ENCODE data around the gene SCYGR7. TPM values are rescaled to one million over a fixed set of nuclear protein-coding genes. Genes with fewer than 3 reads are reported as not detected.

The SCYGR7 gene
- total RNA-seq, 4 donors from 2014 or later = not detected

DNA sequence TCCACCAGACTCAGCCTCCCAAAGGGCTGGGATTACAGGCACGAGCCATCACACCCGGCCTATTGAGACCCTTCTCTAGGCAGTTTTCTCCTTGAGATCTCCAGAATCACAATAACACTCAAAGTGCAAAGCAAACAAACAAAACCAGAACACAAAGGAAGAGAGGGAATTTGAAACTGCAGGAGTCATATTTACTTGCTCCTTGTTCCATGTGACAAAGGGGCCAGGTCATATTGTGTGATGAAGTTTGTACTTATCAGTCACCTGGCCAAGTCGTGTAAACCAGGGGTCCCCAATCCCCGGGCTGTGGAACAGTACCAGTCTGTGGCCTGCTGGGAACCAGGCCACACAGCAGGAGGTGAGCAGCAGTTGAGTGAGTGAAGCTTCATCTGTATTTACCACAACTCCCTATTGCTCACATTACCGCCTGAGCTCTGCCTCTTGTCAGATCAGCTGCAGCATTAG, 44.1 kb downstream of the SCYGR7 start:
- Histone ChIP-seq H3K9me3 (no peaks in the 10 kb centered on the region), H3K27ac (no peak overlapping the region), H3K27me3 (no peaks in the 10 kb centered on the region), H3K36me3 (no peaks in the 10 kb centered on the region), H3K4me1 (no peaks in the 10 kb centered on the region), H3K4me3 (no peak overlapping the region)
- DNase-seq = no peak
- intact Hi-C loops (cut with DNase I; ENCODE audit: low total_unique reads) = no loop called here
- TF ChIP-seq POLR2A (IDR thresholded peaks at IDR 0.05) = no peak

DNA sequence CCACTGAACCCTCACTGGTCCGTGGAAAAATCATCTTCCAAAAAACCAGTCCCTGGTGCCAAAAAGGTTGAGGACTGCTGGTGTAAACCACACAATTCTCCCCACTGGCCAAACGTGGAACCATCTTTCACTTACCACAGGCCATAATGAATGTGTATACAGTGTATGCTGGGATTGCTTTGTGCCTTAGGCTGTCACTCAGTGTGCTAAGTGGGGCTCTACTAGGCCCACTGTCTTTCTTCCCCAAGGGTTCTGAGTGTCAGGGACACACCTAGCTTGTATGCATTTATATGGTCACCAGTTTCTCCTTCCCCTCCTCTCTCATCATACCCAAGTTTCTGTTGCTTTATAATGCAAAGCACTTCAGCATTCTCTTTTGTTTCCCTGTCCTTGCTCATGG, 44.8 kb downstream of the SCYGR7 start:
- no peak overlapping the region for H3K27ac ChIP-seq
- TF ChIP-seq POLR2A (IDR thresholded peaks at IDR 0.05) = no peak
- TF ChIP-seq, protein P1, sequence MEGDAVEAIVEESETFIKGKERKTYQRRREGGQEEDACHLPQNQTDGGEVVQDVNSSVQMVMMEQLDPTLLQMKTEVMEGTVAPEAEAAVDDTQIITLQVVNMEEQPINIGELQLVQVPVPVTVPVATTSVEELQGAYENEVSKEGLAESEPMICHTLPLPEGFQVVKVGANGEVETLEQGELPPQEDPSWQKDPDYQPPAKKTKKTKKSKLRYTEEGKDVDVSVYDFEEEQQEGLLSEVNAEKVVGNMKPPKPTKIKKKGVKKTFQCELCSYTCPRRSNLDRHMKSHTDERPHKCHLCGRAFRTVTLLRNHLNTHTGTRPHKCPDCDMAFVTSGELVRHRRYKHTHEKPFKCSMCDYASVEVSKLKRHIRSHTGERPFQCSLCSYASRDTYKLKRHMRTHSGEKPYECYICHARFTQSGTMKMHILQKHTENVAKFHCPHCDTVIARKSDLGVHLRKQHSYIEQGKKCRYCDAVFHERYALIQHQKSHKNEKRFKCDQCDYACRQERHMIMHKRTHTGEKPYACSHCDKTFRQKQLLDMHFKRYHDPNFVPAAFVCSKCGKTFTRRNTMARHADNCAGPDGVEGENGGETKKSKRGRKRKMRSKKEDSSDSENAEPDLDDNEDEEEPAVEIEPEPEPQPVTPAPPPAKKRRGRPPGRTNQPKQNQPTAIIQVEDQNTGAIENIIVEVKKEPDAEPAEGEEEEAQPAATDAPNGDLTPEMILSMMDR (IDR thresholded peaks at IDR 0.05) = no peak
- no peaks in the 10 kb centered on the region for H3K9me3 ChIP-seq
- H3K36me3 ChIP-seq = no peaks in the 10 kb centered on the region
- no peak overlapping the region for H3K4me3 ChIP-seq
- intact Hi-C loops (cut with DNase I; ENCODE audit: low total_unique reads) = no loop called here
- no peaks in the 10 kb centered on the region for H3K4me1 ChIP-seq
- no peak for DNase-seq
- no peaks in the 10 kb centered on the region for H3K27me3 ChIP-seq

DNA sequence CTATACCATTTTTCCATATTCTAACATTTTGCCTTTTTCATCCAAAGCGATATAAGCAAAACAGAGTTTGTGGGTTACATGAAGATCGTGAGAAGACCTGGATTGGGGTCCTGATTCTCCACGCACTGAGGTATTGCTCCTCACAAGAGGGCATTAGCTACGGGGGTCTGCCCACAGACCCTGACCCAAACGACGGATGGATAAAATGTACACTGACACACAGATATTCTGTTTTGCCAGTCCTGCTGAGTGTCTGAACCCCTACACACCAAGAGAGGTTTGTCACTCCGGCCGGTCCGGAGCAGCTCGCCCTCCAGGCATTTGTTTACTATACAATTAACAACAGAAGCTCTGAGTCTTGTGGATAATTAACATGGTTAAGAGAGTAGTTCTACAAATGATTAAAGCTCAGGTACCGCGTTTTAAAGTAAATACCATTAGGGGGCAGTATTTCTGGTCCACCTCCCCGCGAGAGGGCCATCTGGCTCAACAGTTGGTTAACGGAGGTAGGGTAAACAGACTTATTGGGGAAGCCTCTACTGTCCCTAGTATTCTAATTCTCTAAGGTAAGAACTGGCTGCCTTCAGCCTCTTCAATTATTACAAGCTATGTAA, 46.0 kb downstream of the SCYGR7 start:
- H3K9me3 ChIP-seq = no peaks in the 10 kb centered on the region
- no peaks in the 10 kb centered on the region for H3K27me3 ChIP-seq
- no peaks in the 10 kb centered on the region for H3K4me1 ChIP-seq
- TF ChIP-seq, protein P1 (IDR thresholded peaks at IDR 0.05) = no peak
- TF ChIP-seq POLR2A (IDR thresholded peaks at IDR 0.05) = no peak
- no peak for DNase-seq
- no peak overlapping the region for H3K4me3 ChIP-seq
- intact Hi-C loops (cut with DNase I; ENCODE audit: low total_unique reads) = no loop called here
- no peaks in the 10 kb centered on the region for H3K36me3 ChIP-seq
- no peak overlapping the region for H3K27ac ChIP-seq

DNA sequence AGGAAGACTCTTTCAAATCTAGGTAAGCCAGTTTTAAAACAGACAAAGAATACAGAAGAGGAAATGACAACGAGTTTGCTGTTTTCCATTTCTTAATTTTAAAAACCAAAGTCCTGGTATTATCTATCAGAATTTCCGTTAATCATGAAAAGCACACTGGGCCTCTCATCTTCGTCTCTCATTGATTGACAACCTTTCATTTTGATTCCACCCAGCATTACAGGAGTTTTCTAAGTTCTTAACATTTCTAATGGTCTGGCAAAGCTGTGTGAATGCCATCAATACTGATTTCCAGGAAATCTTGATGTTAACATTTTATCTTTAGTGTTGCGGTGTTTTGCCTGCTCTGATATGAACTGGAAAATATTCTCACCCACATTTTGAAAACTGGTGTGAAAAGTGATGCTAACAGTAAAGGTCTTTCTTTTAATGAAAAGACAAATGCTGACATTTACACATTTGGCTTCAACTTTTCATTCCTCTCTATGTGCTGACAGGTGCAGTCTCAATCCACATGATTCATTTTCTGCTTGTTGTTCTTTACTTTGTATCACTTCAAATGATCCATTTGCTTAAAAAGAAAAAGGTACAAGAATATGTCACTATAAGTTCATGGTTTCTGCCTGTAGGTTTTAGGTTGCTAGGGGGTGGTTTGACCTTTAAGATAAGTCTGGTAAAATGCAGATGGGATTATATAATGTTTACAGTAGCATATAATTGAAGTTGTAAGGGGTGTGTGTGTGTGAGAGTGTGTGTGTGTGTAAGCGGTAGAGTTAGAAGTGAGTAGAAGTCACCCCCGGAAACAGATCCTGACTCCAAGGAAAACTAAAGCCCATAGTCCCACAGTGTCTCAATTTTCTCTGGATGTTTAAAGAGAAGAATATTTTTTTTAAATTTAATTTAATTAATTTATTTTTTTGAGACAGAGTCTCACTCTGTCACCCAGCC, 47.0 kb downstream of the SCYGR7 start:
- no peak for TF ChIP-seq POLR2A (IDR thresholded peaks at IDR 0.05)
- TF ChIP-seq, protein P1 (IDR thresholded peaks at IDR 0.05) = no peak
- Histone ChIP-seq H3K27me3 (no peaks in the 10 kb centered on the region), H3K27ac (no peak overlapping the region), H3K9me3 (no peaks in the 10 kb centered on the region), H3K36me3 (no peaks in the 10 kb centered on the region), H3K4me3 (no peak overlapping the region), H3K4me1 (no peaks in the 10 kb centered on the region)
- intact Hi-C loops (cut with DNase I; ENCODE audit: low total_unique reads) = no loop called here
- DNase-seq = no peak

Small RNA genes lying within 50 kb of the gene (small RNA-seq; reads per million reads assigned to genes)
- gene RNA5SP121 (not detected), gene SNRPGP8 (not detected)

Other genes starting within 250 kb of the SCYGR7 start
- not detected for gene SCYGR2, start 129.4 kb upstream of the SCYGR7 start, total RNA-seq
- not detected for gene SCYGR3, start 113.5 kb upstream of the SCYGR7 start, total RNA-seq
- gene SCYGR4, start 110.8 kb upstream of the SCYGR7 start, total RNA-seq = not detected
- not detected for gene SCYGR5, start 61.5 kb upstream of the SCYGR7 start, total RNA-seq
- gene SLC19A3, start 10.3 kb upstream of the SCYGR7 start, total RNA-seq = 1 to 10 TPM in 2 of 4 donors, under 1 TPM in 2; 0.51 to 4.8 (median 1.5) TPM
- gene SCYGR6, start 3.6 kb upstream of the SCYGR7 start, total RNA-seq = not detected
- gene SCYGR8, start 17.6 kb downstream of the SCYGR7 start, total RNA-seq = not detected
- not detected for gene CCL20, start 85.5 kb downstream of the SCYGR7 start, total RNA-seq
- gene DAW1, start 143.3 kb downstream of the SCYGR7 start, total RNA-seq = 1 to 10 TPM in 1 of 4 donors, under 1 TPM in 1, not detected in 2; 0.29 to 2.5 TPM

All from uterus (tissue), 4 donors.